CD4-positive, CD25-positive, alpha-beta regulatory T cell (primary cell): ENCODE measurements around the gene NTN1. TPM values are rescaled to one million over a fixed set of nuclear protein-coding genes. Genes with fewer than 3 reads are reported as not detected.

Experiments
- ATAC-seq, 2 donors: fragments of 150-1000 bp; cut with Tn5 transposase; one replicate each; pipeline ENCODE4 v1.10.0; 2021; ENCODE audit warnings: low read depth in 2 of 2, moderate number of reproducible peaks in 2 of 2, moderate library complexity in 1 of 2
- DNase-seq, 3 donors: peaks; one replicate each; pipeline versions ENCODE4 v3.0.0 to v3.0.0-alpha.2; 2012 to 2022; ENCODE audit warnings: mixed read lengths in 1 of 3
- H3K27ac ChIP-seq: one replicate; pipeline ENCODE4 v1.7.0; 2013; ENCODE audit warnings: mild to moderate bottlenecking, low read length; ENCODE audit not compliant: insufficient read depth, poor library complexity, severe bottlenecking
- H3K27me3 ChIP-seq: one replicate; pipeline ENCODE4 v1.7.0; 2013; ENCODE audit warnings: low read length; ENCODE audit not compliant: control insufficient read depth, insufficient read depth
- H3K36me3 ChIP-seq: one replicate; pipeline ENCODE4 v1.7.0; 2013; ENCODE audit warnings: mild to moderate bottlenecking, low read length, moderate library complexity; ENCODE audit not compliant: control insufficient read depth, insufficient read depth
- H3K4me1 ChIP-seq: 2 replicates; pipeline ENCODE4 v1.7.0; 2013; ENCODE audit warnings: mild to moderate bottlenecking, low read length; ENCODE audit not compliant: insufficient read depth, control insufficient read depth, poor library complexity, severe bottlenecking
- H3K4me3 ChIP-seq: one replicate; pipeline ENCODE4 v1.7.0; 2013; ENCODE audit warnings: low read depth, mild to moderate bottlenecking, low read length, moderate library complexity
- H3K9me3 ChIP-seq, 2 experiments: 1 replicate in 1 of 2; 2 replicates in 1 of 2; pipeline ENCODE4 v1.7.0; 2013; ENCODE audit warnings: low read length in 2 of 2, mild to moderate bottlenecking in 1 of 2, moderate library complexity in 1 of 2; ENCODE audit not compliant: control insufficient read depth in 2 of 2
- H3K27ac Mint-ChIP-seq, 3 donors: one replicate each; pipeline ENCODE4 v1.8.0; 2020 to 2022; ENCODE audit warnings: mild to moderate bottlenecking in 3 of 3, mixed read lengths in 3 of 3, moderate library complexity in 2 of 3
- H3K27me3 Mint-ChIP-seq: one replicate; pipeline ENCODE4 v1.8.0; 2022; ENCODE audit warnings: mild to moderate bottlenecking, mixed read lengths
- H3K36me3 Mint-ChIP-seq: one replicate; pipeline ENCODE4 v1.8.0; 2020; ENCODE audit warnings: mixed read lengths
- H3K4me1 Mint-ChIP-seq, 4 donors: one replicate each; pipeline ENCODE4 v1.8.0; 2020 to 2022; ENCODE audit warnings: mixed read lengths in 4 of 4, mild to moderate bottlenecking in 1 of 4
- H3K4me3 Mint-ChIP-seq, 4 donors: one replicate each; pipeline ENCODE4 v1.8.0; 2020 to 2022; ENCODE audit warnings: mild to moderate bottlenecking in 4 of 4, mixed read lengths in 4 of 4, moderate library complexity in 3 of 4
- H3K9me3 Mint-ChIP-seq, 7 donors: one replicate each; pipeline ENCODE4 v1.8.0; 2020 to 2022; ENCODE audit warnings: mixed read lengths in 7 of 7, mild to moderate bottlenecking in 3 of 7, moderate library complexity in 2 of 7
- polyA plus RNA-seq, 4 donors: library from polyadenylated mRNA; unstranded; fragments of 300-500 nt; fragmentation: Illumina TruSeq; gene quantifications; one replicate each; pipeline ENCODE4 v1.2.3, GENCODE V29; 2021
- total RNA-seq: library from RNA; stranded (reverse); gene quantifications from one replicate; pipeline ENCODE4 v1.2.3, GENCODE V29; 2022

NTN1 gene
- total and polyA plus RNA-seq, 5 donors from 2014 or later = 0.03 TPM; not detected in 4

DNA sequence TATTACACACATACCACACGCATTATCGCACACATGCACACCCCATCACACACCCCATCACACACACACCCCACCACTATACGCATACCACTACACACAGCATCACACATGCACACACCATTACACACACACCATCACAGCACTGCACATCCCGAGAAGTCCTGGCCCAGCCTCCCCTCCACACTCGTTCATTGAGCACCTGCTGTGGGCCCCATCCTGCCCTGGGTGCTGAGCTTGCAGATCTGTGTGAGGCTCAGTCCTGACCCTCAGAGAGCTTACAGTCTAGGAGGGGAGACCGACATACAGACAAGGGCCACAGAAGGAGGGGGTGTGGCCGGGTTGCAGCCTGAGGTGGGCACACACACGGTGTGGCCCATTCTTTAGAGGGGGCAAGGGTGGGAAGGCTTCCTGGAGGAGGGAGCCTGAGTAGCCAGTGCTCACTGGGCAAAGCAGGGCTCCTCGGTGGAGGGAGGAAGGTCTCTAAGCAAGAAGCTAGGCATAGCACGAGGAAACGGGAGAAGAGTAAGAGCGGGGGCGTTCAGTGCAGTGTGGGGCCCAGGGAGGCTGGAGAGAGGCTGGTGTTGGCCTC lies 206.6 kb downstream of the NTN1 start:
- Mint-ChIP-seq H3K4me1 (peaks cover 0 to 3% (median 0%) of the 10 kb centered on the region in 4 donors), H3K9me3 (peaks cover 0 to 2% (median 0%) of the 10 kb centered on the region in 7 donors), H3K4me3 (no peak overlapping the region), H3K27ac (no peak overlapping the region), H3K27me3 (no peaks in the 10 kb centered on the region), H3K36me3 (no peaks in the 10 kb centered on the region)
- no peak for DNase-seq
- Histone ChIP-seq H3K27ac (no peak overlapping the region), H3K9me3 (no peaks in the 10 kb centered on the region), H3K4me3 (no peak overlapping the region), H3K36me3 (no peaks in the 10 kb centered on the region), H3K4me1 (peaks cover 10% of the 10 kb centered on the region), H3K27me3 (no peaks in the 10 kb centered on the region)
- ATAC-seq = no peak

DNA sequence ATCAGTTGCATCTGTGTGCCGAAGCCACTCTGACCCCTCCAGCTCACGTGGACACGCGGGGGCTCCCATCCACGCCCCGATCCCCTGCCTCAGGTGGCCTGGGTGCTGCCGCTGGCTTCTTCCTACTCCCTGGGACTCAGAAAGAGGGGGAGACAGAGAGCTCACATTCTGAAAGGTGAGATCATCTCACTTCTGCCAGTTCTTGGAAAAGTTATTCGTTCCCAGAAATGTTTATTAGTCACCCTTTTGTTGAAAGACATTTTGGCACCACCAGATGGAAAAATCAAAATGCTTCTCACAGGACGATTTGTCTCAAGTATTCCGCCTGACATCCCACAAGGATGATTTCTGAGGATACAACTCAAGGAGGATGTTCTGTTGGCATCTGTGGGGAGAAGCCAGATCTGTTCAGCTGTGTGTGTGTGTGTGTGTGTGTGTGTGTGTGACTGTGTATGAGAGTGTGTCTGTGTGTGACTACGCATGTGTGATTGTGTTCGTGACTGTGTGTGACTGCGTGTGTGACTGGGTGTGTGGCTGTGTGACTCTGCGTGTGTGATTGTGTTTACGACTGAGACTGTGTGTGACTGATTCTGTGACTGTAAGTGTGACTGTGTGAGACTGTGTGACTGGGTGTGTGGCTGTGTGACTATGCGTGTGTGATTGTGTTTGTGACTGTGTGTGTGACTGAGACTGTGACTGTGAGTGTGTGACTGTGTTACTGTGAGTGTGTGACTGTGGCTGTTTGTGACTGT lies 207.3 kb downstream of the NTN1 start:
- Histone ChIP-seq H3K27me3 (no peaks in the 10 kb centered on the region), H3K4me3 (no peak overlapping the region), H3K4me1 (peaks cover 10% of the 10 kb centered on the region), H3K36me3 (no peaks in the 10 kb centered on the region), H3K27ac (no peak overlapping the region), H3K9me3 (no peaks in the 10 kb centered on the region)
- H3K27me3 Mint-ChIP-seq = no peaks in the 10 kb centered on the region
- H3K27ac Mint-ChIP-seq = no peak overlapping the region
- no peak overlapping the region for H3K4me3 Mint-ChIP-seq
- H3K4me1 Mint-ChIP-seq = peaks cover 0 to 3% (median 0%) of the 10 kb centered on the region in 4 donors
- ATAC-seq (no peak), DNase-seq (no peak)
- no peaks in the 10 kb centered on the region for H3K36me3 Mint-ChIP-seq
- H3K9me3 Mint-ChIP-seq = peaks cover 0 to 2% (median 0%) of the 10 kb centered on the region in 7 donors

DNA sequence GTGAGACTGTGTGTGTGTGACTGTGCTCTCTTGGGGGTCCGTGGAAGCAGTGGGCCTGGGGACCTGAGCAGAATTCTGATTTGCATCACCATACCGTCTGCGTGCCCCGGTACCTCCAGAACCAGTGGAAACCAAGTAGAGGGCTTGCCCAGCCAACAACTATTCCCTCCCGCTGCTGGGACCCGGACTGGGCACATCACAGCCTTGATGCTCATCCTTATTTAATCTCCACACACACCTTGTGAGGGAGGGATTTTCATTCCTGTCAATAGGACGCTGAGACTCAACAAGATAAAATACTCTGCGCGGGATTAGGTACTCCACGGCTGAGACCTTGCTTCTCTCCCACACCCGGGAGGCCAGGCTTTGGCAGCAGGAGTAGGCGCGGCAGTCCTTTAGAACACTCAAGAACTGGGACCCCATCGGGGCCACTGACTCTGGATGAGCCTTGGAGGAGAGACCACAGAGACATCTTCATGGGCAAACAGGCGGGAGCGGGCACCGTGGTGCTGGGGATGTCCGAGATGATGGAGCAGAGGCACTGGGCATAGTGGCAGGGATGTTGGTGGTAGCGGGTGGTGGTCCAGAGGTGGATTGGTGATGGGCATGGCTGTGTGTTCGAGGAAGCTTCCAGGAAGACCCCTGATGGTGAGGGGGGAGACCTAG lies 208.0 kb downstream of the NTN1 start:
- ATAC-seq (no peak), DNase-seq (no peak)
- Histone ChIP-seq H3K4me3 (no peak overlapping the region), H3K9me3 (no peaks in the 10 kb centered on the region), H3K27me3 (no peaks in the 10 kb centered on the region), H3K36me3 (no peaks in the 10 kb centered on the region), H3K27ac (no peak overlapping the region), H3K4me1 (peaks cover 10% of the 10 kb centered on the region)
- H3K27ac Mint-ChIP-seq = peak overlapping the region in 1 of 3 donors; percentile 64
- H3K36me3 Mint-ChIP-seq = no peaks in the 10 kb centered on the region
- peak overlapping the region in 1 of 4 donors; percentile 33 for H3K4me3 Mint-ChIP-seq
- peaks cover 0 to 2% (median 0%) of the 10 kb centered on the region in 7 donors for H3K9me3 Mint-ChIP-seq
- H3K4me1 Mint-ChIP-seq = peaks cover 0 to 3% (median 0%) of the 10 kb centered on the region in 4 donors
- no peaks in the 10 kb centered on the region for H3K27me3 Mint-ChIP-seq

DNA sequence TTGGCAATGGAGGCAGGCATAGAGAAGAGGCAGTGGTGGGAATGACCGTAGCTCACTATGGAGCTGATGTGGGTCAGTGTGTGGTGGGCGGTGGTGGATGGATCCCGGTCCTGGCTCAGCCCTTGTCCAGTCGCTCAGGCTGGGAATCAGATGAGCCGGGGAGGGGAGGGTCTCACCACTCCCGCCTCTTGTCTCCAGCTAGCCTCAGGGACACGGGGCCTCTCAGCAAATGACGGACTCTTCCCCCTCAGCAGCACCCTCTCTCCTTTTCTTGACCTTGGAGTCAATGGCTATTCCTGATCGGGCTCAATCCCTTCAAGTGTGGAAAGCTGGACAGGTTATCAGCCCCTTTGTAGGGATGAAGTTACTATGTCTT lies 208.5 kb downstream of the NTN1 start:
- Histone ChIP-seq H3K4me3 (no peak overlapping the region), H3K9me3 (no peaks in the 10 kb centered on the region), H3K4me1 (peaks cover 10% of the 10 kb centered on the region), H3K27me3 (no peaks in the 10 kb centered on the region), H3K36me3 (no peaks in the 10 kb centered on the region), H3K27ac (no peak overlapping the region)
- Mint-ChIP-seq H3K4me3 (no peak overlapping the region), H3K27ac (peak overlapping the region in 1 of 3 donors; percentile 64), H3K36me3 (no peaks in the 10 kb centered on the region), H3K9me3 (peaks cover 0 to 2% (median 0%) of the 10 kb centered on the region in 7 donors), H3K4me1 (peaks cover 0 to 3% (median 0%) of the 10 kb centered on the region in 4 donors), H3K27me3 (no peaks in the 10 kb centered on the region)
- DNase-seq = no peak
- no peak for ATAC-seq

DNA sequence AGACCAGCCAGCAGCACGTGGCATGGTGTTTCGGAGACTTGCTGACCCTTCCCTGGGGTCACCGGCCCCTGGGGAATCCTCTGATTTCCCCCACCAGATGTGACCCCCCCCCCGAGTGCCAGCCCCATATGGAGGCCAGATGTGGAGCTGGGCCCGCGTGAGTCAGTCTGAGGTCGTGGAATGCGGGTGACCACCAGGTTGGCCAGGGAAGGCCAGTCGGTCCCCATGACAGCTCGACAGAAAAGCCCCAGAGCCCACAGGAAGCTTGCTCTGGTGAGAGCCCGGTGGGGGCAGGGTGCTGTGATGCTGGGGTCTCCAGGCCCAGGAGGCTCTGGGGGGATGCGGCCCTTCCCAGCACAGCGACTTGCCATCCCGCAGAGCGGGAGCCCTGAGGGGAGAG lies 209.0 kb downstream of the NTN1 start:
- no peak overlapping the region for H3K4me3 ChIP-seq
- Mint-ChIP-seq H3K4me3 (no peak overlapping the region), H3K27me3 (no peaks in the 10 kb centered on the region), H3K36me3 (no peaks in the 10 kb centered on the region), H3K9me3 (peaks cover 0 to 2% (median 0%) of the 10 kb centered on the region in 7 donors), H3K27ac (no peak overlapping the region), H3K4me1 (peaks cover 0 to 3% (median 0%) of the 10 kb centered on the region in 4 donors)
- no peaks in the 10 kb centered on the region for H3K9me3 ChIP-seq
- no peaks in the 10 kb centered on the region for H3K36me3 ChIP-seq
- H3K4me1 ChIP-seq = peaks cover 10% of the 10 kb centered on the region
- no peaks in the 10 kb centered on the region for H3K27me3 ChIP-seq
- H3K27ac ChIP-seq = no peak overlapping the region
- ATAC-seq (no peak), DNase-seq (no peak)

DNA sequence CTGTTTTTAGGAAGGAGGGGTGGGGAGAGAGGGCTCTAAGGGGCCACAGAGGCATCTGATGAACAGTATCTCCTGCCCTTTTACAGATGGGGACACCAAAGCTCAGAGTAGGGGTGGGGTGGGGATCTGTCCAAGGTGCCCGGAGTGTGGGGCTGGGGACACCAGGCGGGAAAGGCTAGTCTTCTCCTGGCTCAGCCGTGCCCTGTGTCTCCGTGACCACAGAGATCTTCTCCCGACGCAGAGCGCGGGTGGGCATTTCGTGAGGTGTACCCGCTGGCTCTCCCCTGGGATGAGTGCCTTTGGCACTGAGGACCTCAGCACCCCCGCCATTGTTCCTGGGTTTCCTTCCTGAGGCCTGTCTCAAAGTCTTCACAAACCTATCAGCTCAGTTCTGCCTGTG lies 209.6 kb downstream of the NTN1 start:
- no peak overlapping the region for H3K4me3 Mint-ChIP-seq
- DNase-seq (no peak), ATAC-seq (no peak)
- no peaks in the 10 kb centered on the region for H3K36me3 Mint-ChIP-seq
- no peak overlapping the region for H3K27ac Mint-ChIP-seq
- H3K9me3 Mint-ChIP-seq = peaks cover 0 to 2% (median 0%) of the 10 kb centered on the region in 7 donors
- Histone ChIP-seq H3K27ac (no peak overlapping the region), H3K27me3 (no peaks in the 10 kb centered on the region), H3K4me3 (no peak overlapping the region), H3K36me3 (no peaks in the 10 kb centered on the region), H3K4me1 (peaks cover 10% of the 10 kb centered on the region), H3K9me3 (no peaks in the 10 kb centered on the region)
- H3K27me3 Mint-ChIP-seq = no peaks in the 10 kb centered on the region
- peaks cover 0 to 3% (median 0%) of the 10 kb centered on the region in 4 donors for H3K4me1 Mint-ChIP-seq

DNA sequence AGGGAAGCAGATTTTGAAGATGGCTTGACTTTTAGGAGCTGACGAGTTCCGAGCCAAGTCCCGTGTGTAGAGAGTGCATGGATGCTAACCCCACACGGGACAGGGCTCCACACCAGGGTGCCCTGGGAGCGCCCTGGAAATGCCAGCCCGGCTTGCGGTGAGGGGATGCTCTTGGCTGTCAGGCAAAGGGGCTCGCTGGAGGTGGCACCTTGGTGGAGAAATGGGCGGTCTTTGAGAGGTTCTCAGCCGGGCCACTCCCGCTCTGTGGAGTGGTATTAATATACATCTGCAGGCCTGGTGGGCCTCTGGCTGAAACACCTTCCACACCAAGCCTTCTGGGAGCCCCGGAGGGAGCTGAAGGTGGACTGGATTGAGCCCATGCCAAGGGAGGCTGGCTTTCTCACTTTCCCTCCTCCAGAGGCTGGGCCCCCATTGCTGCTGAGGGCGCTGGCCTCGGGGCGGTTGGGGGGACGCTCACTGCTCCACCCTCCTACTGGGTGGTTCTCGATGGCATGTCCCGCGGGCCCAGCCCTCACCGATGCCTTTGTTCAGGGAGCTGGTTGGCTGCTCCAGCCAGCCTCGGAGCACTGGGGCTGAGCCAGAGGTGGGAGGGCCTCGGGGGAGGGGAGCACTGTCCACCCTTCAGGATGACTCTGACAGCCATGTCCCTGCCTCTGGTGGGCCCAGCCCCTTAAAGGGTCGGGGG lies 210.3 kb downstream of the NTN1 start:
- Histone ChIP-seq H3K4me1 (peaks cover 2% of the 10 kb centered on the region), H3K36me3 (no peaks in the 10 kb centered on the region), H3K4me3 (no peak overlapping the region), H3K27me3 (no peaks in the 10 kb centered on the region), H3K9me3 (no peaks in the 10 kb centered on the region), H3K27ac (no peak overlapping the region)
- Mint-ChIP-seq H3K9me3 (peaks cover 0 to 2% (median 0%) of the 10 kb centered on the region in 7 donors), H3K4me3 (no peak overlapping the region), H3K27me3 (no peaks in the 10 kb centered on the region), H3K36me3 (no peaks in the 10 kb centered on the region), H3K27ac (no peak overlapping the region), H3K4me1 (peaks cover 0 to under 1% (median 0%) of the 10 kb centered on the region in 4 donors)
- ATAC-seq (no peak), DNase-seq (no peak)
